Stomach (tissue), 9 donors: ENCODE data around the gene AIG1. TPM values are rescaled to one million over a fixed set of nuclear protein-coding genes. Genes with fewer than 3 reads are reported as not detected.

Experiments used
- DNase-seq, 2 donors: peaks; one replicate each; pipeline versions ENCODE4 v3.0.0 to v3.0.0-alpha.2; 2013 to 2019
- H3K27ac ChIP-seq, 5 donors: fragments of 200-600 bp in 4 of 5; sonication (generic) in 4 of 5; one replicate each; pipeline ENCODE4 v1.5.1; 2013 to 2019; ENCODE audit warnings: mild to moderate bottlenecking in 1 of 5, moderate library complexity in 1 of 5
- H3K27me3 ChIP-seq, 3 donors: fragments of 200-600 bp; sonication (generic); one replicate each; pipeline ENCODE4 v1.5.1; 2017 to 2019; ENCODE audit warnings: mixed run types in 1 of 3
- H3K36me3 ChIP-seq, 4 donors: fragments of 200-600 bp; sonication (generic); 1 replicate in 3 of 4; 2 replicates in 1 of 4; pipeline ENCODE4 v1.5.1; 2016 to 2019
- H3K4me1 ChIP-seq, 4 donors: fragments of 200-600 bp; sonication (generic); one replicate each; pipeline ENCODE4 v1.5.1; 2016 to 2019
- H3K4me3 ChIP-seq, 4 donors: fragments of 200-600 bp; sonication (generic) in 3 of 4; one replicate each; pipeline ENCODE4 v1.5.1; 2016 to 2019; ENCODE audit warnings: mild to moderate bottlenecking in 1 of 4
- H3K9me3 ChIP-seq, 4 donors: fragments of 200-600 bp; sonication (generic); one replicate each; pipeline ENCODE4 v1.5.1; 2016 to 2019
- CTCF ChIP-seq, 7 experiments: fragments of 450-650 bp in 4 of 7; fragments of 200-600 bp in 3 of 7; sonication (generic) in 3 of 7; IDR thresholded peaks; one replicate each; pipeline ENCODE4 v1.5.1; 2016 to 2019; ENCODE audit warnings: antibody characterized with exemption in 7 of 7, control low read depth in 2 of 7, mild to moderate bottlenecking in 1 of 7
- EP300 ChIP-seq: sonication (generic); formaldehyde crosslinking; IDR thresholded peaks from one replicate; pipeline ENCODE4 v1.6.1; 2017; ENCODE audit warnings: antibody characterized with exemption
- POLR2A ChIP-seq, 4 donors: fragments of 450-650 bp; IDR thresholded peaks; one replicate each; pipeline ENCODE4 v1.6.1; 2016; ENCODE audit warnings: antibody characterized with exemption in 4 of 4, control low read depth in 2 of 4, mild to moderate bottlenecking in 1 of 4, moderate library complexity in 1 of 4
- POLR2AphosphoS5 ChIP-seq, 3 donors: sonication (generic); formaldehyde crosslinking; IDR thresholded peaks; one replicate each; pipeline ENCODE4 v1.6.1; 2016; ENCODE audit warnings: antibody characterized with exemption in 3 of 3
- WGBS, 5 donors: extraction: QIAGEN DNeasy Blood & Tissue Kit in 3 of 5; methylation state at CpG; one replicate each; pipeline versions ENCODE4 v1.1.5 to v1.1.7; 2013 to 2018; 5-methylcytosine and 5-hydroxymethylcytosine counted together
- intact Hi-C: fragments of 100-400 bp; cut with DNase I; formaldehyde crosslinking; loops from one replicate; pipeline ENCODE4 v1.15.1; 2023; ENCODE audit warnings: low total_unique reads
- polyA plus RNA-seq, 3 donors: library from polyadenylated mRNA; stranded (reverse); fragments of 200-250 nt; gene quantifications; one replicate each; pipeline ENCODE4 v1.2.3, GENCODE V29; 2013
- total RNA-seq, 5 donors: library from RNA; depleted of rRNA; stranded (reverse); fragments of >200 nt; gene quantifications; one replicate each; pipeline versions ENCODE4 v1.1.0 to v1.2.3, GENCODE V29; 2014 to 2016
- donor health status: healthy with polysubstance abuse.
- donor health status: Bipolar disorder and iron deficiency.
- donor health status: healthy.

The AIG1 gene
- total and polyA plus RNA-seq, 8 donors = 10.8 to 220 (median 29.7) TPM; not detected in 1

GRCh38 chr6:143054329-143054728 is 6.4 kb upstream of the AIG1 start:
- WGBS, 5 donors = 91 to 98% (median 95%) methylated on average over 2 of the region's 2 CpGs
- no peaks in the 10 kb centered on the region for H3K36me3 ChIP-seq
- H3K4me1 ChIP-seq = peaks cover 0 to 4% (median 3%) of the 10 kb centered on the region in 4 donors
- no peak overlapping the region for H3K4me3 ChIP-seq
- TF ChIP-seq EP300 (no peak), POLR2AphosphoS5 (IDR thresholded peaks at IDR 0.05) (no peak), POLR2A (IDR thresholded peaks at IDR 0.05) (no peak), CTCF (IDR thresholded peaks at IDR 0.05) (no peak)
- intact Hi-C loops = loop anchor here (10.0 kb wide), 1 partner anchor 100 kb away; no protein-coding TSS in a partner anchor
- no peak overlapping the region for H3K27ac ChIP-seq
- no peaks in the 10 kb centered on the region for H3K9me3 ChIP-seq
- no peak for DNase-seq
- H3K27me3 ChIP-seq = no peaks in the 10 kb centered on the region

GRCh38 chr6:143055213-143055612 is 5.5 kb upstream of the AIG1 start:
- 87 to 93% (median 89%) methylated on average over 2 of the region's 2 CpGs for WGBS, 5 donors
- no peak for DNase-seq
- peaks cover 0 to 11% (median 9%) of the 10 kb centered on the region in 4 donors for H3K4me1 ChIP-seq
- no peak overlapping the region for H3K4me3 ChIP-seq
- TF ChIP-seq POLR2AphosphoS5 (IDR thresholded peaks at IDR 0.05) (no peak), POLR2A (IDR thresholded peaks at IDR 0.05) (no peak), CTCF (IDR thresholded peaks at IDR 0.05) (no peak), EP300 (no peak)
- intact Hi-C loops = loop anchor here (10.0 kb wide), 1 partner anchor 100 kb away; no protein-coding TSS in a partner anchor
- no peaks in the 10 kb centered on the region for H3K27me3 ChIP-seq
- H3K36me3 ChIP-seq = no peaks in the 10 kb centered on the region
- H3K9me3 ChIP-seq = no peaks in the 10 kb centered on the region
- no peak overlapping the region for H3K27ac ChIP-seq

- H3K4me1 ChIP-seq = peaks cover 0 to 12% (median 10%) of the 10 kb centered on the region in 4 donors
- TF ChIP-seq POLR2A (IDR thresholded peaks at IDR 0.05) = no peak
- no peak for TF ChIP-seq POLR2AphosphoS5 (IDR thresholded peaks at IDR 0.05)
- TF ChIP-seq EP300 = no peak
- no peak for TF ChIP-seq CTCF (IDR thresholded peaks at IDR 0.05)
- no peak overlapping the region for H3K27ac ChIP-seq
- DNase-seq = no peak
- H3K4me3 ChIP-seq = no peak overlapping the region
- no peaks in the 10 kb centered on the region for H3K27me3 ChIP-seq
- intact Hi-C loops = loop anchor here (10.0 kb wide), 1 partner anchor 101 kb away; no protein-coding TSS in a partner anchor
- H3K36me3 ChIP-seq = no peaks in the 10 kb centered on the region
- WGBS, 5 donors = 85 to 92% (median 87%) methylated on average over 4 of the region's 4 CpGs
- H3K9me3 ChIP-seq = no peaks in the 10 kb centered on the region
These were observed 4.8 kb upstream of the AIG1 start for GRCh38 chr6:143055891-143056290.

GRCh38 chr6:143058987-143059386 is 1.7 kb upstream of the AIG1 start:
- 91 to 97% (median 95%) methylated on average over 7 of the region's 7 CpGs for WGBS, 5 donors
- no peaks in the 10 kb centered on the region for H3K9me3 ChIP-seq
- DNase-seq = no peak
- no peaks in the 10 kb centered on the region for H3K27me3 ChIP-seq
- H3K4me1 ChIP-seq = peaks cover 0 to 22% (median 20%) of the 10 kb centered on the region in 4 donors
- H3K27ac ChIP-seq = peak overlapping the region in 3 of 5 donors; percentile 92 to 94 (median 94)
- H3K36me3 ChIP-seq = no peaks in the 10 kb centered on the region
- H3K4me3 ChIP-seq = no peak overlapping the region
- intact Hi-C loops = loop anchor here (10.0 kb wide), 1 partner anchor 104 kb away; no protein-coding TSS in a partner anchor
- TF ChIP-seq POLR2A (IDR thresholded peaks at IDR 0.05) = no peak
- TF ChIP-seq EP300 = no peak
- TF ChIP-seq POLR2AphosphoS5 (IDR thresholded peaks at IDR 0.05) = no peak
- TF ChIP-seq CTCF (IDR thresholded peaks at IDR 0.05) = no peak
